Tongue (tissue), 2 donors: ENCODE data around the gene MEI1. TPM values are rescaled to one million over a fixed set of nuclear protein-coding genes. Genes with fewer than 3 reads are reported as not detected.
A peak's percentile ranks its signal among the peaks of the same experiment; 100 is the strongest.
"Not testable (repeated sequence)": the region's sequence is repeated elsewhere in the genome, so short reads cannot be mapped to it uniquely, and the experiment has no call there.

Experiments used
- DNase-seq: peaks from one replicate; pipeline ENCODE4 v3.0.0-alpha.2; 2015
- total RNA-seq: library from RNA; depleted of rRNA; stranded (reverse); fragments of >200 nt; gene quantifications from one replicate; pipeline ENCODE4 v1.2.3, GENCODE V29; 2014

Gene MEI1
- total RNA-seq, 1 donor from 2014 or later = not detected

DNA sequence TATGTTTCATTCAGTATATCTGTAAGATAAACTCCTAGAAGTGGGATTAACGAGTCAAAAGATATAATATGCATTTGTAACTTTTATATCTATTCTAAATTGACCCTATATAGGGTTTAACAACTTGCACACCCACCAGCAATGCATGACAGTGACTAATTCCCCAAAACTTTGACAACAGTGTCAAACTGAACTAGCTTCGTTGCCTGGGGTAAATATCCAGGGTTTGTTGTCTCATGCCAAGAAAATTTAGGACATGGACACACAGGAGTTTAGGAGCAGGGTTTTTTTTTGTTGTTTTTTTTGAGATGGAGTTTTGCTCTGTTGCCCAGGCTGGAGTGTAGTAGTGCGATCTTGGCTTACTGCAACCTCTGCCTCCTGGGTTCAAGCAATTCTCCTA is 15.7 kb upstream of the MEI1 start:
- no peak for DNase-seq

DNA sequence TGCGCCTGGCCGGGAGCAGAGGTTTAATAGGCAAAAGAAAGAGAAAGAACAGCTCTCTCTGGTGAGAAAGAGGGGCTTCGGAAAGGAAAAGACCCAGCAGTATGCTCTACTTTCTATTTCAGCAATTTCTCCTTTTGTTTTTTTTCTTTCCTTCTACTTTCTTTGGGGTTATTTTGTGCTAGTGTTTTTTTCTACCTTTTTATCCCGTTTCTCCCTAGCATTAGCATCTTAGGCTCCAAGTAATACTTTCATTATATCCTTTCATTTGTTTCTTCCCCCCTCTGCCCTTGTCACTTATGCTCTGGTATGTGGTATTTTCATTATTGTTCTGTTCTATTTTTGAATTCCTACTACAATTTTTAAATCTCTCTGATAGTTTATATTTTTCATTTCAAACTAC is 15.1 kb upstream of the MEI1 start:
- no peak for DNase-seq

DNA sequence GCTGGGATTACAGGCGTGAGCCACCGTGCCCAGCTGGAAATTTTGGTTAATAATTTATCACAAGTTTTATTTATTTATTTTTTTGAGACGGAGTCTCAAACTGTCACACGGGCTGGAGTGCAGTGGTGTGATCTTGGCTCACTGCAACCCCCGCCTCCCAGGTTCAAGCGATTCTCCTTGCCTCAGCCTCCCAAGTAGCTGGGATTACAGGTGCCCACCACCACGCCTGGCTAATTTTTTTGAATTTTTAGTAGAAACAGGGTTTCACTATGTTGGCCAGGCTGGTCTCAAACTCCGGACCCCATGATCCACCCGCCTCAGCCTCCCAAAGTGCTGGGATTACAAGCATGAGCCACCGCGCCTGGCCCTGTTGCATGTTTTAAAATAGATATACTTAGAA is 12.4 kb upstream of the MEI1 start:
- not testable (repeated sequence) for DNase-seq

DNA sequence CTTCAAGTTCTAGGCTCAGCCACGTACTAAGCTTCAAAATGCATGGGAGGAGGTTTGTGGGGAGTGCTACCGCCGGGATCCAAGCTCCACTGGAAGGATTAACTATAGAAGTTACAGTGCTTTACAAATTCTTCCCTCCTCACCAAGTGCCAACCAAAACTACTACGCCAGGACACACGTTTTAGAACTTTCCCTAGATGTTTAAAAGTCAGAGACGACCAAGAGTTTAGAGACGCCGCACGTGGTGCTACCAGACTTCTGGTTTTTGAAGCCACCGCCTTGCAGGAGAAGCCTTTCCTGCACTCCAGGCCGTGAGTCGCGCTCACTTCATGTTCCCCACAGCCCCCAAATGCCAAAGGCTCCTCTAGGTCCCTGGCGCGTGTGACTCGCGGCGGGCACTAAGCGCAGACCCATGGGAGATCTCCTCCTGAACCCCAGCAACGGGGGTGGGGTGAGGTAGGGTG is 11.4 kb upstream of the MEI1 start:
- peak; percentile 45 for DNase-seq

DNA sequence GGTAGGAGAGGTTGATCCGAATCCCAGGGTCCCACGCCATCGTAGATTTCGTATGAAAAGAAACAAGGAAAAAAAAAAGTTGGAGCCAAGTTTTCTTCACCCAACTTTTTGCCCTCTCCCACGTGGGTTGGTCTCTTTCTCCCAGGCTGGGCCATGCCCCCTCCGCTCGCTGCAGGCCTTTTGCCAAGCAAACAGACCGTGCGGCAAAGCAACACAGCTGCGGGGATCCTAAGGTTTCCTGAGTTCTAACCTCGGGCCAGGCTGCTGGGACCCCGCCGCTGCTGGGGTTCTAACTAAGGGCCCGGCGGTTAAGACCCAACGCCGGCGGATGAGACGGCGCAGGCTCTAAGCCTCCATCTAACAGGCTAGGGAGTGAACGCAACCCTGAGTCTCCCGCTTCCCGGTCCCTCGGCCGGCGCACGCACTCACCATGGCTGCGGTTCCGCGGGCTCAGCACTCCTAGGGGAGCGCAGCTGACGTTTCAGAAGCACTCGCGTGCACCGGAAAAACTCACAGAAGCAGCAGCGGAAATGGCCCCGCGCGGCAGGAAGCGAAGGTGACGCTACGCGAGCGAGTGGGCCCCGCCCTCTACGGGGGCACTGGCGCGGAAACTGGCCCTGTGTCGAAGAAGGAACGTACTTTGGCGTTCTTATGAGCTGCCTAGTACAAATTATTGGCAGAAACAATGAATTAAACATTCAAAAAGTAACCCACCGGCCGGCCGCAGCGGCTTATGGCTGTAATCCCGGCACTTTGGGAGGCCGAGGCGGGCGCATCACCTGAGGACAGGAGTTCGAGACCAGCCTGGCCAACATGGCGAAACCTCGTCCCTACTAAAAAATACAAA is 10.7 kb upstream of the MEI1 start, which contains the start of gene SNU13:
SNU13 (minus strand) TSS at position 503 of the 847 bp plus-strand sequence; CDS start at position 432, 71 bp downstream.
- peak; percentile 97 for DNase-seq

DNA sequence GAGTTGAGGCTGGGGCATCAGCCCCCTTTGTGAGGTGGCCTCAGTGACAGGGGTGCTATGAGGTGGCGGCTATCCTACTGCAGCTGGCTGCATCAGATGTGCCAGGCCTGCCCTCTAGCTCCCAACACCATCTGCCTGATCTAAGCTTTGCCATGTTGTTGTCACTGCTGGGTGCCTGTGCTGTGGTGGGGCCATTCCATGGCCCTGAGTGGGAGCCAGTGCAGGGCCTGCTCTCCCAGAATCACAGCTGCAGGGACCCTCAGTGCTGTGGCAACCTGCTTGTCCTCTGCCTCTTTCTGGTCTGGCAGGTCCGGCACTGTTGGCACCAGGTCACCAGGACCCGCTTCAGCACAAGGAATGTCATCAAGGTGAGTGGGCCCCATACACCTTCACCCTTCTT is 8.8 kb upstream of the MEI1 start:
- no peak for DNase-seq

- DNase-seq = no peak
Measured at GRCh38 chr22:41695211-41695610, 4.1 kb upstream of the MEI1 start.

DNA sequence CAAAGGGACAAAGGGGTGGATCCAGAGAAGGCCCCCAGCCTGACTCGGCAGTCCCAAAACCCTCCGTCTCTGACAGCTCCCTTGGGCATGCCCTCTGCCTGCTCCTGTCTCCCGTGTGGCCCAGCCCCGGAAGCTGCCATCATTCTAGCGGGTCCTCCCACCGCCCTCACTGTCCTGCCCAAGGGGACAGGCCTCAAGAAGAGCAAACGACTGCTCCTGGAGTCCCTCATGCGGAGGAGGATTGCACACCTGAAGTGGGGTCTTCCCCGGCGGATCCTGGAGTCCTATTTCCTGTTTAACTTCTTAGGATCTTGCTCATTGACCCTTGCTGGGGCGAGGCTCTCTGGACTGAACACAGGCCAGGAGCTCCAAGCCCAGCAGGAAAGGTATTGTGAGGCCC is 2.6 kb upstream of the MEI1 start:
- DNase-seq = no peak

- DNase-seq = peak; percentile 97
Measured at GRCh38 chr22:41697126-41697775, 2.1 kb upstream of the MEI1 start.

DNA sequence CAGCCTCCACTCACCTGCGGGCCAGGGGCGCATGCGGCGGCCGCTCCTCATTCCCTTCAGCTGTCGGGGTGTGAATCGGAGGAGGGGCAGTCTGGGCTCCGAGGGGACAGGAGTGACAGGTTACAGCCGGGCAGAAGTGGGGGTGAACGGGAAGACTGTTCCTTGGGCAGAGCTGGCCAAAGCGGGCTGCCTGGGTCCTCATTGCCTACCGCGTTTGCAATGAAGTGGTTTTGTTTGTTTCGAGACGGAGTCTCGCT is 733 bp downstream of the MEI1 start:
- DNase-seq = no peak

DNA sequence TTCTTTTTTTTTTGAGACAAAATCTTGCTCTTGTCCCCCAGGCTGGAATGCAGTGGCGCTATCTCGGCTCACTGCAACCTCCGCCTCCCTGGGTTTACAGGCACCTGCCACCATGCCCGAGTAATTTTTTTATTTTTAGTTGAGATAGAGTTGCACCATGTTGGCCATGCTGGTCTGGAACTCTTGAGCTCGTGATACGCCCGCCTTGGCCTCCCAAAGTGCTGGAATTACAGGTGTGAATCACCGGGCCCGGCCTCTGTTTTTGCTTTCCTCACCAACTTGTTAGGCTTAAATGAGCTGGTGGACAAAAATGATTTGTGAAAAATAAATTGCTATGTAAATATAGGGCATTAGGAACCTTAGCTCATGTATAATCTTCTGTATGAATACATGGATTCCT is 3.5 kb downstream of the MEI1 start:
- DNase-seq = no peak

GRCh38 chr22:41709341-41709740 is 10.0 kb downstream of the MEI1 start:
- no peak for DNase-seq

- DNase-seq = no peak
Measured at GRCh38 chr22:41713004-41713403, 13.7 kb downstream of the MEI1 start.

DNA sequence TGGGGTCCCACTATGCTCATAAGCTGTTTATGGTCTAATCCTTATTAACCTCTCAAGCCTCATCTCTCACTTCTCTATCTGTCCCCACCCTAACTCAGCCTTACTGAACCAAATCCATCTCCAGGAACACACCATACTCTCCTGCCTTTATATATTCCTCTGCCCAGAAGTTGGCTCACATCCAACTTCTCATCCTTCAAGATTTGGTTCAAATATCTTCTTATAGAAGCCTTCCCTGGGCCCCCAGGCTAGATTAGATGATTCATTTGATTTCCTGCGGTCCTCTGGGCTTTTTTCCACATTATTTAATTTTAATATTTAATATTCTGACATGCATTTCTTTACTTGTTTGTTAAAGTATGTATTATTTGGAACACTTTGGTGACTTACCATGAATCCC is 23.2 kb downstream of the MEI1 start:
- DNase-seq = no peak

DNA sequence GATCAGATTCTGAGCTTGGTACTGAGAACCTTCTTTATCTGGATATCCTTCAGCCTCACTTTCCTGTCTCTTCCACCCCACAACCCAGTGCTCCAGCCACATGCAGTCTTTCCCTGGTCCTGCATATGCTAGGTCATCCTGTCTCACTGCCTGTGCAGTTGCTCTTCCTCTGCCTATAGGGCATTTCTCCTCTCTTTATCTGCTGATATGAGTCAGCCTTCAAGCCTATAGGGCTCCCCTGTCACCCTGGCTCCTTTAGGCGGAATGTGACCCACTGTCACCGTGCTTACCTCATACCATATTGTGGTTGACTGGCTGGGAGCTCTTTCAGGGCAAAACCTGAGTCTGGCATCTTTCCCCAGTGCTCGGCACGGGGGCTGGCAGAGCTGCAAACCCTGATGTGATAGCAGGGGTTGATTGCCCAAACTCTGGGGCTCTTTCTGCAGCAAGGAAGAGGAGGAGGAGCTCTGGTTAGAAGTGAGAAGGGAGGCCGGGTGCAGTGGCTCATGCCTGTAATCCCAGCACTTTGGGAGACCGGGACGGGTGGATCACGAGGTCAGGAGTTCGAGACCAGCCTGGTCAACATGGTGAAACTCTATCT is 26.3 kb downstream of the MEI1 start:
- no peak for DNase-seq

DNA sequence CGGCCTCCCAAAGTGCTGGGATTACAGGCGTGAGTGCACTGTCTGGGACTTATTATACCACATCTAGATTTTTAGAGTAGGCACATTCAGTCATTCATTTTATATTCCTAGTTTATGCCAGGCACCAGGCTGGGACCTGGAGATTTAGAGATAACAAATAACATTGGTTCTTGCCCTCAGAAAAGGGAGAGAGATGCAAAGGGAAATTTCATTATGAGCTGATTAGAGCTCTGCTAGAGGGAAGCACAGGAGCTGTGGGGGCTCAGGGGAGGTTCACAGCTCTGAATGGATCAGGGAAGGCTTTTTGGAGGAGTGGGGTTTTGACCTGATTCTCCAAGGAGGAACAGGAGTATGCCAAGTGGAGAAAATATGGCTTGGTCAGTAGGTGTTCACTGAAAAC is 32.3 kb downstream of the MEI1 start:
- DNase-seq = no peak

DNA sequence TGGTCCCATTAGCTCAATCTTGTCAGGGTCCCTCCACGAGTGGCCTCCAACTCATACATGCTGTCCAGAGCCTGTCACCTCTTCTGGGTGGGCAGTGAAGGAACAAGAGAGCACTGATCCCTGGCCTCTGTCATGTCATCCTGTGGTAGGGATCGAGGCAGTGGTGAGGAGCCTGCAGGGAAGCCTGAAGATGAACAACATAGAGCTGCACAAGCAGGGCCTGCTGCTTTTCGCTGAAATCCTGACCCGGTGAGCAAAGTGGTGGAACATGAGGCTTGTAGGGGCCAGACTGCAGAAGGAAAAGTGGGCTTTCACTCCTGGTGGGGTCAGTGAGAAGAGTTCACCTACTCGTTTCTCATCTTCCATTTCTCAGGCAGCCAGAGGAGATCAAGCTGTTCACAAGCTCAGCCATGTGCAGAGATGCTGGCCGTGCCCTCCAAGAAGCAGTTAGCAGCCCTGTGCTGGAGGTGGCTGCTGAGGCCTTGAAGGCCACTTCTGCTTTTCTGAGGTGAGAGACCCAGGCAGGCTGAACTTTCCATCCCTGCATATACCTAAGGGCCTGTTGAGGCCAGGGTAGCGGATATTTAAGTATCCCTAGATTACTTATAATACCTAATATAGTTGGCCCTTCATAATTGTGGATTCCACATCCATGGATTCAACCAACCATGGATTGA is 32.9 kb downstream of the MEI1 start:
- no peak for DNase-seq

GRCh38 chr22:41733241-41733640 is 33.9 kb downstream of the MEI1 start:
- DNase-seq = not testable (repeated sequence)

DNA sequence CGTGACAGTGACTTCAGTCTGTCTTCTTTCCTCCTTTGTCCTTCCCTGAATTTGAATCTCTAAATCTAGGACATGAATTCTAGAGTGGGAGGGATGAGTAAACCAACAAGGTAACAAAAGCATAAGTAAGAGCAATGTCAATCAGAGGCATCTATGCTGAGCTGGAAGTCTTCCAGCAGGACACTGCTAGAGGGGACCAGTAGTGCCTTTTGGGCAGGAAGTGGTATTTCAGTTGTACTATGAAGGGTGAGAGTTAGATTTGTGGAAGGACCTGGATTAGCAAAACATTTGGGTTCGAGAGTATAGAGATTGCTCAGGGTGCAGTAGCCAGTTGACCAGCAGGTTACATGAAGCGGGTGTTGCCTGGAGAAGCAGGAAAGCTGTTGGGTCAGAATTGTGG is 40.3 kb downstream of the MEI1 start:
- DNase-seq = no peak

- DNase-seq = no peak
Measured at GRCh38 chr22:41742918-41743317, 43.6 kb downstream of the MEI1 start.

GRCh38 chr22:41745968-41746367 is 46.7 kb downstream of the MEI1 start:
- no peak for DNase-seq

- DNase-seq = peak; percentile 83
Measured at GRCh38 chr22:41746567-41747400, 47.5 kb downstream of the MEI1 start.
